Smooth muscle cell (in vitro differentiated cells): Measurements from ENCODE around the gene ZC3H8. TPM values are rescaled to one million over a fixed set of nuclear protein-coding genes. Genes with fewer than 3 reads are reported as not detected.
"Not testable (repeated sequence)": the region's sequence is repeated elsewhere in the genome, so short reads cannot be mapped to it uniquely, and the experiment has no call there.

Experiments
- DNase-seq: peaks from one replicate; lab custom pipeline; 2025; ENCODE audit not compliant: unreplicated experiment; lab: John Stamatoyannopoulos, UW
- H2AFZ ChIP-seq: fragments of 200-600 bp; sonication (generic); 2 replicates; pipeline ENCODE4 v1.6.0; 2016; ENCODE audit warnings: antibody characterized with exemption, low read depth, mild to moderate bottlenecking
- H3F3A ChIP-seq: fragments of 200-600 bp; sonication (generic); 2 replicates; pipeline ENCODE4 v1.6.0; 2017; ENCODE audit warnings: antibody characterized with exemption, low read depth
- H3K27ac ChIP-seq: fragments of 200-600 bp; sonication (generic); 2 replicates; pipeline ENCODE4 v1.5.1; 2016; ENCODE audit warnings: low read depth, mild to moderate bottlenecking
- H3K27me3 ChIP-seq: fragments of 200-600 bp; sonication (generic); 2 replicates; pipeline ENCODE4 v1.6.1; 2016; ENCODE audit warnings: low read depth, mild to moderate bottlenecking
- H3K36me3 ChIP-seq: fragments of 200-600 bp; sonication (generic); 2 replicates; pipeline ENCODE4 v1.5.1; 2016; ENCODE audit warnings: low read depth
- H3K4me1 ChIP-seq: fragments of 200-600 bp; sonication (generic); 2 replicates; pipeline ENCODE4 v1.5.1; 2016; ENCODE audit warnings: low read depth
- H3K4me2 ChIP-seq: fragments of 200-600 bp; sonication (generic); 2 replicates; pipeline ENCODE4 v1.6.0; 2016; ENCODE audit warnings: mild to moderate bottlenecking
- H3K4me3 ChIP-seq: fragments of 200-600 bp; sonication (generic); 2 replicates; pipeline ENCODE4 v1.5.1; 2016; ENCODE audit warnings: mild to moderate bottlenecking
- H3K79me2 ChIP-seq: fragments of 200-600 bp; sonication (generic); 2 replicates; pipeline ENCODE4 v1.6.0; 2016; ENCODE audit warnings: low read depth, mild to moderate bottlenecking
- H3K9ac ChIP-seq: fragments of 200-600 bp; sonication (generic); 2 replicates; pipeline ENCODE4 v1.6.0; 2016; ENCODE audit warnings: low read depth
- H3K9me3 ChIP-seq: fragments of 200-600 bp; sonication (generic); replicated peaks from 2 replicates; pipeline ENCODE4 v1.5.1; 2016; ENCODE audit warnings: low read depth
- H4K20me1 ChIP-seq: fragments of 200-600 bp; sonication (generic); 2 replicates; pipeline ENCODE4 v1.6.0; 2016; ENCODE audit warnings: low read depth
- WGBS: methylation state at CpG from one replicate; pipeline ENCODE4 v1.1.7; 2016; ENCODE audit warnings: low lambda C conversion rate; 5-methylcytosine and 5-hydroxymethylcytosine counted together
- polyA plus RNA-seq: library from polyadenylated mRNA; unstranded; fragments of >200 nt; fragmentation: Nextera tagmentation; extraction: Ambion mirVana; gene quantifications from 2 replicates; pipeline ENCODE4 v1.2.1, GENCODE V29; 2016
- total RNA-seq: library from RNA; depleted of rRNA; stranded (reverse); fragments of >200 nt; gene quantifications from 2 replicates; pipeline ENCODE4 v1.2.3, GENCODE V29; 2014
- TF ChIP-seq, protein P1 (sequence below): fragments of 200-600 bp; sonication (generic); IDR thresholded peaks from 2 replicates; pipeline ENCODE4 v1.5.1; 2017; ENCODE audit warnings: borderline replicate concordance, mild to moderate bottlenecking, antibody characterized with exemption; ENCODE audit not compliant: insufficient read depth, poor library complexity, severe bottlenecking

ZC3H8 gene
- total and polyA plus RNA-seq, 2 experiments from 2014 or later = 3.2 to 9.1 TPM

DNA sequence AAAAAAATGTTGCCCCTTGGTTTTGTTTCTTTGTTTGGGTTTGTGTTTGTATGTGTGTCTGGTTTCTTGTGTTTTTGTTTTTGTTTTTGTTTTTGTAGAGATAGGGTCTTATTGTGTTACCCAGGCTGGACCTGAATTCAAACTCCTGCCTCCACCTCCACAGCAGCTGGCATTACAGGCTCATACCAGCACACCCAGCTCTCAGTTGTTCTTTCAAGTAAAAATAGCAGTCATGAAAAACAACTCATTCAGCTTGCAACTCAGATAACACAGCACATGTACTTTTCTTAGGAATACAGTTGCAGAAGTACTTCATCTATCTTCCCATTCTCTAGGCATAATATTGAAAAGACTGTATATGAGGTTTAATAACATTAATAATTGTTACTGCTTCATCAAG is 37.0 kb downstream of the ZC3H8 start:
- Histone ChIP-seq H3K9ac (no peak overlapping the region), H3K4me1 (no peaks in the 10 kb centered on the region), H3K36me3 (no peaks in the 10 kb centered on the region), H4K20me1 (no peaks in the 10 kb centered on the region), H3K27me3 (no peaks in the 10 kb centered on the region), H2AFZ (no peak overlapping the region), H3K4me3 (no peak overlapping the region), H3K79me2 (no peaks in the 10 kb centered on the region), H3K27ac (no peak overlapping the region), H3F3A (no peaks in the 10 kb centered on the region), H3K4me2 (no peak overlapping the region), H3K9me3 (no peaks in the 10 kb centered on the region)
- TF ChIP-seq, protein P1, sequence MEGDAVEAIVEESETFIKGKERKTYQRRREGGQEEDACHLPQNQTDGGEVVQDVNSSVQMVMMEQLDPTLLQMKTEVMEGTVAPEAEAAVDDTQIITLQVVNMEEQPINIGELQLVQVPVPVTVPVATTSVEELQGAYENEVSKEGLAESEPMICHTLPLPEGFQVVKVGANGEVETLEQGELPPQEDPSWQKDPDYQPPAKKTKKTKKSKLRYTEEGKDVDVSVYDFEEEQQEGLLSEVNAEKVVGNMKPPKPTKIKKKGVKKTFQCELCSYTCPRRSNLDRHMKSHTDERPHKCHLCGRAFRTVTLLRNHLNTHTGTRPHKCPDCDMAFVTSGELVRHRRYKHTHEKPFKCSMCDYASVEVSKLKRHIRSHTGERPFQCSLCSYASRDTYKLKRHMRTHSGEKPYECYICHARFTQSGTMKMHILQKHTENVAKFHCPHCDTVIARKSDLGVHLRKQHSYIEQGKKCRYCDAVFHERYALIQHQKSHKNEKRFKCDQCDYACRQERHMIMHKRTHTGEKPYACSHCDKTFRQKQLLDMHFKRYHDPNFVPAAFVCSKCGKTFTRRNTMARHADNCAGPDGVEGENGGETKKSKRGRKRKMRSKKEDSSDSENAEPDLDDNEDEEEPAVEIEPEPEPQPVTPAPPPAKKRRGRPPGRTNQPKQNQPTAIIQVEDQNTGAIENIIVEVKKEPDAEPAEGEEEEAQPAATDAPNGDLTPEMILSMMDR = no peak
- no peak for DNase-seq

DNA sequence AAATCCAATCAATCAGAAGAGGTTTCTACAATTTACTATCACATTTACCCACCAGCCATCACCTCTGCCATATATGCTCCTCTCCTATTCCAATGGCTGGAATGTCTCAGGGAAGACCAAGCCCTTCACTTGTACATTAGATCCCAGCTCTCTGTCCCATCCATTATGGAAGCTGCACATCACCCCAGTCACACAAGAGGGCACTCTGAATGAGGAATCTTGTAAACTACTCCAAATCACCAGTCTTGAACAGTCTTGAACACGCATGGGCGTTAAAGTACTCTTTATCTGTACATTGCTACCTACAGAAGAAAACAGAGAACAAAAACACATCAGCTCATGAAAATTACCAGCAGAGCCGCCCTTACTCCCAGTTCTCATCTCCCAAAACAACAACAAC is 38.7 kb downstream of the ZC3H8 start:
- no peaks in the 10 kb centered on the region for H3K79me2 ChIP-seq
- no peak overlapping the region for H3K27ac ChIP-seq
- H3K36me3 ChIP-seq = no peaks in the 10 kb centered on the region
- H2AFZ ChIP-seq = no peak overlapping the region
- TF ChIP-seq, protein P1 = no peak
- no peak overlapping the region for H3K4me2 ChIP-seq
- no peak overlapping the region for H3K9ac ChIP-seq
- no peaks in the 10 kb centered on the region for H3K4me1 ChIP-seq
- H4K20me1 ChIP-seq = no peaks in the 10 kb centered on the region
- DNase-seq = no peak
- H3F3A ChIP-seq = no peaks in the 10 kb centered on the region
- no peaks in the 10 kb centered on the region for H3K9me3 ChIP-seq
- no peak overlapping the region for H3K4me3 ChIP-seq
- 94% methylated on average over 3 of the region's 3 CpGs for WGBS
- H3K27me3 ChIP-seq = no peaks in the 10 kb centered on the region

- not testable (repeated sequence) for H3K79me2 ChIP-seq, H4K20me1 ChIP-seq, DNase-seq, H3F3A ChIP-seq, H3K4me2 ChIP-seq, H3K27me3 ChIP-seq, H3K4me1 ChIP-seq, H3K9ac ChIP-seq, H3K4me3 ChIP-seq, H2AFZ ChIP-seq, H3K36me3 ChIP-seq, H3K27ac ChIP-seq
- H3K9me3 ChIP-seq = peaks cover 10% of the 10 kb centered on the region
- WGBS = 95% methylated on average over 3 of the region's 3 CpGs
These were observed 46.9 kb downstream of the ZC3H8 start for GRCh38 chr2:112207905-112208304.

GRCh38 chr2:112204411-112204810 is 50.4 kb downstream of the ZC3H8 start:
- TF ChIP-seq, protein P1 = no peak
- Histone ChIP-seq H2AFZ (no peak overlapping the region), H3F3A (no peaks in the 10 kb centered on the region), H3K4me1 (no peaks in the 10 kb centered on the region), H3K27ac (no peak overlapping the region), H3K9ac (no peak overlapping the region), H3K79me2 (no peaks in the 10 kb centered on the region), H4K20me1 (no peaks in the 10 kb centered on the region), H3K4me3 (no peak overlapping the region), H3K9me3 (peaks cover 16% of the 10 kb centered on the region), H3K27me3 (no peaks in the 10 kb centered on the region), H3K4me2 (no peak overlapping the region), H3K36me3 (no peaks in the 10 kb centered on the region)
- no peak for DNase-seq
- 81% methylated on average over 2 of the region's 2 CpGs for WGBS
